ENCODE results near the gene JCAD. TPM values are rescaled to one million over a fixed set of nuclear protein-coding genes. Genes with fewer than 3 reads are reported as not detected.

The JCAD gene
- total and polyA plus RNA-seq, 2 of the 8 experiments (the other 6 are each of a cell fraction or from before 2014, with no cell fraction given) = 0.56 to 5.2 TPM

- TF ChIP-seq USF2 (IDR thresholded peaks at IDR 0.05; ENCODE audit: low read length) (no peak), CEBPB (IDR thresholded peaks at IDR 0.05; ENCODE audit: low read depth, low read length) (peak; percentile 87), TAF7 (optimal IDR thresholded peaks at IDR 0.05; ENCODE audit: borderline replicate concordance, low read depth, low read length) (no peak), TEAD4 (IDR thresholded peaks at IDR 0.05; ENCODE audit: low read depth, low read length) (peak; percentile 90)
Measured at GRCh38 chr10:30002426-30003266, 56.7 kb downstream of the JCAD start (continued).
